Neuron (in vitro differentiated cells): Measurements from ENCODE around the gene MAGEL2.

ENCODE experiments used
- H2AFZ ChIP-seq: one replicate; pipeline ENCODE4 v1.6.1; 2013; ENCODE audit warnings: low read depth, mild to moderate bottlenecking, inconsistent platforms, low read length, moderate library complexity
- H3K27me3 ChIP-seq: one replicate; pipeline ENCODE4 v1.6.1; 2013; ENCODE audit warnings: low read length; ENCODE audit not compliant: insufficient read depth
- H3K36me3 ChIP-seq: one replicate; pipeline ENCODE4 v1.6.1; 2013; ENCODE audit warnings: low read length; ENCODE audit not compliant: insufficient read depth
- H3K4me1 ChIP-seq: one replicate; pipeline ENCODE4 v1.6.1; 2013; ENCODE audit warnings: low read length; ENCODE audit not compliant: insufficient read depth
- H3K4me3 ChIP-seq: 2 replicates; pipeline ENCODE4 v1.5.1; 2013; ENCODE audit warnings: mild to moderate bottlenecking, low read length, moderate library complexity
- H3K9me3 ChIP-seq: one replicate; pipeline ENCODE4 v1.6.1; 2013; ENCODE audit warnings: low read length

The MAGEL2 gene

GRCh38 chr15:23647421-23648370 is at the start of gene MAGEL2:
MAGEL2 (minus strand) TSS chr15:23647867; CDS start chr15:23647742, 125 bp downstream.
- H3K36me3 ChIP-seq: no peaks in the 10 kb centered on the region
- H3K27me3 ChIP-seq: no peaks in the 10 kb centered on the region
- H2AFZ ChIP-seq: peak within 1 kb of the TSS; percentile 28
- peaks cover 6% of the 10 kb centered on the region for H3K4me1 ChIP-seq
- no peaks in the 10 kb centered on the region for H3K9me3 ChIP-seq
- peak within 1 kb of the TSS; percentile 56 for H3K4me3 ChIP-seq

- peaks cover 9% of the 10 kb centered on the region for H3K4me1 ChIP-seq
- no peaks in the 10 kb centered on the region for H3K9me3 ChIP-seq
- no peak overlapping the region for H3K4me3 ChIP-seq
- no peak overlapping the region for H2AFZ ChIP-seq
- H3K36me3 ChIP-seq: no peaks in the 10 kb centered on the region
- H3K27me3 ChIP-seq: no peaks in the 10 kb centered on the region
Observed at GRCh38 chr15:23695282-23695681, 47.6 kb upstream of the MAGEL2 start.

GRCh38 chr15:23694592-23694991 is 46.9 kb upstream of the MAGEL2 start:
- no peak overlapping the region for H2AFZ ChIP-seq
- no peak overlapping the region for H3K4me3 ChIP-seq
- H3K9me3 ChIP-seq: no peaks in the 10 kb centered on the region

GRCh38 chr15:23690450-23690852 is 42.8 kb upstream of the MAGEL2 start:
- no peaks in the 10 kb centered on the region for H3K27me3 ChIP-seq
- H3K4me3 ChIP-seq: no peak overlapping the region
- H3K36me3 ChIP-seq: no peaks in the 10 kb centered on the region
- peaks cover 19% of the 10 kb centered on the region for H3K4me1 ChIP-seq
- H2AFZ ChIP-seq: peak overlapping the region; percentile 76
- H3K9me3 ChIP-seq: no peaks in the 10 kb centered on the region

More at GRCh38 chr15:23694592-23694991, 46.9 kb upstream of the MAGEL2 start:
- no peaks in the 10 kb centered on the region for H3K36me3 ChIP-seq
- peaks cover 14% of the 10 kb centered on the region for H3K4me1 ChIP-seq
- no peaks in the 10 kb centered on the region for H3K27me3 ChIP-seq

GRCh38 chr15:23690015-23690414 is 42.3 kb upstream of the MAGEL2 start:
- Histone ChIP-seq H3K4me1 (peaks cover 21% of the 10 kb centered on the region), H3K4me3 (no peak overlapping the region), H3K27me3 (no peaks in the 10 kb centered on the region), H3K9me3 (no peaks in the 10 kb centered on the region), H2AFZ (peak overlapping the region; percentile 76), H3K36me3 (no peaks in the 10 kb centered on the region)

- no peaks in the 10 kb centered on the region for H3K36me3 ChIP-seq
- H3K27me3 ChIP-seq: no peaks in the 10 kb centered on the region
- peak within 1 kb of the TSS; percentile 66 for H3K4me3 ChIP-seq
- H3K4me1 ChIP-seq: peaks cover 21% of the 10 kb centered on the region
- no peak within 1 kb of the TSS for H2AFZ ChIP-seq
- no peaks in the 10 kb centered on the region for H3K9me3 ChIP-seq
Observed at GRCh38 chr15:23687143-23687470, 39.4 kb upstream of the MAGEL2 start, which contains the start of gene NDN. NDN (minus strand) TSS chr15:23687305; CDS start chr15:23687217, 88 bp downstream.

- H3K4me1 ChIP-seq: peaks cover 21% of the 10 kb centered on the region
- no peak overlapping the region for H2AFZ ChIP-seq
- H3K36me3 ChIP-seq: no peaks in the 10 kb centered on the region
- H3K4me3 ChIP-seq: peak overlapping the region; percentile 66
- no peaks in the 10 kb centered on the region for H3K27me3 ChIP-seq
- no peaks in the 10 kb centered on the region for H3K9me3 ChIP-seq
Observed at GRCh38 chr15:23686466-23687142, 38.9 kb upstream of the MAGEL2 start.

GRCh38 chr15:23671481-23671880 is 23.8 kb upstream of the MAGEL2 start:
- H2AFZ ChIP-seq: no peak overlapping the region
- no peaks in the 10 kb centered on the region for H3K9me3 ChIP-seq
- no peaks in the 10 kb centered on the region for H3K27me3 ChIP-seq
- no peaks in the 10 kb centered on the region for H3K4me1 ChIP-seq
- H3K4me3 ChIP-seq: no peak overlapping the region
- no peaks in the 10 kb centered on the region for H3K36me3 ChIP-seq

GRCh38 chr15:23670970-23671369 is 23.3 kb upstream of the MAGEL2 start:
- no peaks in the 10 kb centered on the region for H3K9me3 ChIP-seq
- H3K36me3 ChIP-seq: no peaks in the 10 kb centered on the region
- H2AFZ ChIP-seq: no peak overlapping the region
- no peak overlapping the region for H3K4me3 ChIP-seq
- no peaks in the 10 kb centered on the region for H3K4me1 ChIP-seq
- no peaks in the 10 kb centered on the region for H3K27me3 ChIP-seq

- no peaks in the 10 kb centered on the region for H3K36me3 ChIP-seq
- no peaks in the 10 kb centered on the region for H3K4me1 ChIP-seq
- no peaks in the 10 kb centered on the region for H3K9me3 ChIP-seq
- H2AFZ ChIP-seq: no peak overlapping the region
- no peaks in the 10 kb centered on the region for H3K27me3 ChIP-seq
- no peak overlapping the region for H3K4me3 ChIP-seq
Observed at GRCh38 chr15:23663232-23663631, 15.6 kb upstream of the MAGEL2 start.

GRCh38 chr15:23648920-23649515 is 1.4 kb upstream of the MAGEL2 start:
- Histone ChIP-seq H3K4me3 (no peak overlapping the region), H3K9me3 (no peaks in the 10 kb centered on the region), H3K4me1 (peaks cover 5% of the 10 kb centered on the region), H3K27me3 (no peaks in the 10 kb centered on the region), H3K36me3 (no peaks in the 10 kb centered on the region), H2AFZ (no peak overlapping the region)

GRCh38 chr15:23647001-23647295 is 719 bp downstream of the MAGEL2 start:
- no peaks in the 10 kb centered on the region for H3K9me3 ChIP-seq
- no peaks in the 10 kb centered on the region for H3K27me3 ChIP-seq
- H3K4me1 ChIP-seq: peaks cover 8% of the 10 kb centered on the region
- no peaks in the 10 kb centered on the region for H3K36me3 ChIP-seq
- H2AFZ ChIP-seq: no peak overlapping the region
- peak overlapping the region; percentile 56 for H3K4me3 ChIP-seq
